Frontal cortex (tissue), 4 donors: ENCODE results near the gene NXN. TPM values are rescaled to one million over a fixed set of nuclear protein-coding genes. Genes with fewer than 3 reads are reported as not detected.
"Not testable (repeated sequence)": the region's sequence is repeated elsewhere in the genome, so short reads cannot be mapped to it uniquely, and the experiment has no call there.

Source experiments
- DNase-seq, 2 donors: peaks; one replicate each; pipeline ENCODE4 v3.0.0; 2012; ENCODE audit warnings: low spot score in 2 of 2
- FAIRE-seq: peaks from 2 replicates; lab custom pipeline; 2012; peaks lifted over from hg19 to GRCh38; lab: Jason Lieb, UNC
- total RNA-seq: library from RNA; depleted of rRNA; stranded (reverse); fragments of >200 nt; gene quantifications from one replicate; pipeline ENCODE4 v1.2.3, GENCODE V29; 2014
- donor health status: control.
- donor health status: control.
- donor health status: control.

NXN gene
- total RNA-seq, 1 donor from 2014 or later = 18.3 TPM

DNA sequence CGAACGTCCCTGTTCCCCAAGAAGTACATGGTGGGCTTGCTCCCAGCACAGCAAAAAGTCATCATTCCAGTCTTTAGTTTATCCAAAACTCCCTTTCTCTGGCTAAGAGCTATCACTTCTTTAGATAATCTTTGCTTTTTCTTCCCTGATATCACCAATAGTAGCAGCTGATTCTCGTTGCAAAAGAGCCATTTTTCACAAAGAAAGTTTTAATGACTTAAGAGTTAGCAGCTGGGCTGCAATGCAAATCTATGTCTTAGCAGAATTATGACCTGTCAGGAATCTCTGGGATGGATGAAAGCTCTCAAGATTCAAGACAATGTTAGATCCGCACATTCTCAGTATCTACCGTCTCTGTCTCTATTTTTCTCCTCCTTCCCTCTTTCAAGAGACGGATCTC, 53.8 kb downstream of the NXN start:
- no peak for DNase-seq

DNA sequence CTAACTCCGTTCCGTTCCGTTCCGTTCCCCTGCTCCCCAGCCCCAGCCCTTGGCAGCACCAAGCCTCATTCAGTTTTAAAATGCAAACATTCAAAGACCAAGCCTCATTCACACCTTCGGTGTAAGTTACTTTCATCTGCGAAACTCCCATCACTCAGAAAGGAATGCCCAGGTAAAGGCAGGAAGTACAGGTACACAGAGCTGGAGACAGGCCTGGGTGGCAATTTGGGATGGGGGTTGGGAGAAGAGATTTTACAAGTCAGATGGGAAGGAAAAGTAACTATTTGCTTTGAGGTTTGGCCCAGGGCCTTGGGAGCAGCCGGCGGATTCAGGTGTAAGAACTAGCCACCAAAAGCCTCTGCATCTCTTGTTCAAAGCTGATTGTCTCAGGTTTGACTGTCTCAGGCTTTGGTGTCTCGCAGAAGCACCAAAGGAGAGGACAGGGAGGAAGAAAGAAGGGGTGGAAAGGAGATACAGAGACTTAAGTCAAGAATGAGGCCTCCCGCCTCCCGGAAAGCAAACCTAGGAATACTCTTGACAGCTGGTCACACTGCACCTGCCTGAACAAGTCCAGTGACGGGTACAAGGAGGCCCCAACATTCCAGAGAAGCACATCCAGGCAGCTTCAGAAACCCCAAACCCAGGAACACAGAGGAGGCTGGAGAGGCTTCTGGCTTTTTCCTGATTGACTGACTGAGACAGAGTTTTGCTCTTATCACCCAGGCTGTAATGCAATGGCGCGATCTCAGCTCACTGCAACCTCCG, 54.7 kb downstream of the NXN start:
- DNase-seq = no peak
- no peak for FAIRE-seq

More for the DNA sequence above, 53.8 kb downstream of the NXN start:
- no peak for FAIRE-seq

DNA sequence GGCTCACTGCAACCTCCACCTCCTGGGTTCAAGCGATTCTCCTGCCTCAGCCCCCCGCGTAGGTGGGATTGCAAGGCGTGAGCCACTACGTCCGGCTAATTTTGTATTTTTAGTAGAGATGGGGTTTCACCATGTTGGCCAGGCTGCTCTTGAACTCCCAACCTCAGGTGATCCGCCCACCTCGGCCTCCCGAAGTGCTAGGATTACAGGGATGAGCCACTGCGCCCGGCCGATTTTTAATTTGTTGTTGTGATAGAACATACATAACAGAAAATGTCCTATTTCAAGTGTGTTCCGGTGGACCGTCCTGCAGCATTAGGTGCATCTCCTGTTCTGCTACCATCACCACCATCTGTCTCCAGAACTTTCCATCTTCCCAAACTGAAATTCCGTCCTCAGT, 55.3 kb downstream of the NXN start:
- FAIRE-seq, DNase-seq: not testable (repeated sequence)

DNA sequence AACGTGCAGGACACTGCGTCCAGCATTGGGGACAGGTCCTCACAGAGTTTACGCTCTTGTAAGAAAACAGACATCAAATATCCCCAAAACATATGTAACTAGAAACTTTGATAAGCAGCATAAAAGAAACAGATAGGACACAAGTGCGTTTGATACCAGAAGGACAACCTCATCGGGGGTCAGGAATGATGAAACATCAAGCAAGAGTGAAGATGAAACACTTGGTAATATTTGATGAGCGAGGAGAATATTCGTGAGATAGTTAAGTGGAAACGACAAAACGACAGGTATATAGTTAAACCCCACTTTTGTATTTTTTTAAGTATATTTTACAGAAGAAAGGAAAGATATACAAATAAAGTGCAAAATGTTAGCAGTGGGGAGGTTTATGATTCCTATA, 55.9 kb downstream of the NXN start:
- FAIRE-seq = no peak
- DNase-seq = no peak

DNA sequence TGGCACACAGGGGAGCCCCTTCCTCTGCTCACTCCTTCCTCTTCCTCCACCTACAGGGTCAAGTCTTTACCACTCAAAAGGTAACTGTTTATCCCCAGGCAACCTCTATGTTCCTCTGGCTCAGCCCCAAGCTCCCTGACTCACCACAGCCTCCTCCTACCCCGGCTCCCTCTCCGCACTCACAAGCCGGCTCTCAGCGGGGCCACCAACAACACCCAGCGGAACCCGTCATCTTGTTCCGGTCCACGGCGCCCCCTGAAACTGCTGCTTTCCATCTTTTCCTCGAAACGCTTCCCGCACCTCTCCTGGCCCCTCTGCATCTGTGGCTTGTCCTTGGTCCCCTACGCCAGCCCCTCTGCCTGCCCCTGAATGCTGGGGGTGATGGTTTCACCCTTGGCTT, 58.4 kb downstream of the NXN start:
- FAIRE-seq (no peak), DNase-seq (no peak)

DNA sequence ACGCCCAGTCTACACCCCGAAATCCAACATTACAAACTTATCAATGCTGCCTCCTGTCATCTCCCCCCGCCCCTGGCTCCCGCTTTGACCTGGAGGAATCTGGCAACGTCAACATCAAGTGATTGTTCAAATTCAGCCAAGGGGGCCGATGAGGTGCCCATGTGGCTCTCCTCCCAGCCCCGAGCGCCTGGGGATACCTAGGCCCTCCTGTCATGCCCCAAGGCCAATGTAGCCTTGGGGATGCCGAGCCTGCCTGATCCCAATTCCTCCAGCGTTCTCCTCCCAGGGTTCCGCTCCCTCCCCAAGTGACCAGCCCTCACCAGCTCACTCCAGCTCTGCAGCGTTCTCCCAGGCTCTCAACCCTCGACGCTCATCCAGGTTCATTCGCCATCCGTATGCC, 59.4 kb downstream of the NXN start:
- DNase-seq (no peak), FAIRE-seq (no peak)

DNA sequence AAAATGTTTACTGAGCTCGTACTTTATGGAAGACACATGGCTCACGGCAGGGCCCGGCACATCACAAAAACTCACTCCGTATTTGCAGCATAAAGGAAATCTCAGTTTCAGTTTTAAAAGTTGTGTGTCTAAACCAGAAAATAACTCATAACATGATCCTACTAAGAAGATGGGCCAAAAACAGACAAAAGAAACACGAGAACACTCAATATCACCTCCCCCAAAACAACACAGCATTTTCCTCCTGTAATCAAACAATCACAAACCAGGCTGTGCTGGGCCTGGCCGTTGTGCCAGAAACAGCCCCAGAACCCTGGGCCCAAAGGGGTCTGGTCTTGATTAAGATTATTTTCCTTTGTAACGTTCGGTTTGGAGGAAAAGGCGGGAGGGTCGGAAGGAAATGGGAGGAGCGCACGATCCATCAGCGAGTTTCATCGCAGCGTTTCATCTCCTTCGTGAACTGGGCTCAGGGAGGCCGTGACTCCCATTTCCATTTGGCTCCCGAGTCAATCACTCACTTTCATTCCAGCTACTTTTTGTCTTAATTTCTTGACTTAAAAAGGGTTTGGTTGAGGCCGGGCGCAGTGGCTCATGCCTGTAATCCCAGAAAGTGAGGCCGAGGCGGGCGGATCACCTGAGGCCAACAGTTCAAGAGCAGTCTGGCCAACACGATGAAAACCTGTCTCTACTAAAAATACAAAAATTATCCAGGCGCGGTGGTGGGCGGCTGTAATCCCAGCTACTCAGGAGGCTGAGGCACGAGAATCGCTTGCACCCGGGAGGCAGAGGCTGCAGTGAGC, 61.4 kb downstream of the NXN start:
- DNase-seq (no peak), FAIRE-seq (no peak)

DNA sequence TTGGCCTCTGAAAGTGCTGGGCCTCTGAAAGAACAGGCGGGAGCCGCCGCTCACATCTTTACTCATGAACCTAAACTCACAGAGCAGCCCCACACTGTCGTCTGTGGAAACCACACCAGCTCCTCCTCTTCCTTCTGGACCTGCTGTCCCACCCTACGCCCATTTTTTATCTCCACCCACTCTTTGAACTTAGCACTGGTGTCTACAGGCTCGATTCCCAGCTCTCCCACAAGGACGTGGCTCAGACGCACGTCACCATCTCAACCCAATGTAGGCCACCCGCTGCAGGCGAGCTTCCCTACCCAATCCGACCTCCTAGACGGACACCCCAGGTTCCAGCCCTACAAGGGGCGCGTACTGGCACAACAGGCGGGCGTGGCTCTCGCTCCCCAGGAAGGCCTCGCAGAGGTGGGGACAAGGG, 62.2 kb downstream of the NXN start:
- no peak for FAIRE-seq
- no peak for DNase-seq

DNA sequence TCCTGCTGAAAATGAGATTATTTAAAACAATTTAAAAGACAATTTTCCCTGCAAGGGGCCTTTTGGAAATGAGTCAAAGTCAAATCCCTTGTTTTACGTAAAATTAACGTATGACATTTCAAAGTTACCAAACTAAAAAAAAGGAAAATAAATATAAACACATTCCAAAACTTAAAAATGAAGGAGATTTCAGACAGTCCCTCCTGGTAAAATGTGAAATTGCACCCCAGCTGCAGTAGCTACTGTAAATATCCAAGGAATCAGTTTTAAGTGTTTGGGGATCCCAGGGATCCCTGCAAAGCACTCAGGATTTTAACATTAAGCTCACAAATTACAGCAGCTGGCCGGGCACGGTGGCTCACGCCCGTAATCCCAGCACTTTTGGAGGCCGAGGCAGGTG, 63.3 kb downstream of the NXN start:
- DNase-seq (no peak), FAIRE-seq (no peak)

DNA sequence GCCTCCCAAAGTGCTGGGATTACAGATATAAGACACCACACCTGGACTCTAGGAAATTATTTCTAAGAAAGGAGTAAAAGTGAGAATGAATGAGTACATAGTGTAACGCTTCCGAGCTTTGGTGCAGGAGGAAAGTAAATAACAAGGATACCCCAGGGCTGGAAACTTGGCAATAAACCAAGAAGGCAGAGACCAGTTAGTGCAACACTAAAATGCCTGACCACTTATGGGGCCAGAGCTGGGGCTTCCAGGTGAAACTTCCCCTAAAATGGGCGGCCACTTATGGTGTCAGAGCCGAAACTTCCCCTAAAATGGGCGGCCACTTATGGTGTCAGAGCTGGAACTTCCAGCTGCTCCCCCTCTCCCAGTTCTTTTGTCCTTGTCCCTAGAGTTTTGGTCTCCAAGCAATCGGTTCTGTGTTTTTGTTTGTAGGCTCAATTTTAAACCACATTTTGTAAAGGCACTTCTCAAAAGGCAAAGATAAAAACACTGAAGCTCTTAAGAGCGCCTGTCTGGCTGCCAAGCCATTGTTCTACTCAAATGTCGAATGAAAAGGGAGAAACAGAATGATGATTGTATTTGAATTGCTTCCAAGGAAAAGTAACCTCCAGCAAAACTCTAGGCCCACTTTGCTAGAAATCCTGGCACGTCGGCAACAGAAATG, 63.9 kb downstream of the NXN start:
- no peak for DNase-seq
- FAIRE-seq = no peak

DNA sequence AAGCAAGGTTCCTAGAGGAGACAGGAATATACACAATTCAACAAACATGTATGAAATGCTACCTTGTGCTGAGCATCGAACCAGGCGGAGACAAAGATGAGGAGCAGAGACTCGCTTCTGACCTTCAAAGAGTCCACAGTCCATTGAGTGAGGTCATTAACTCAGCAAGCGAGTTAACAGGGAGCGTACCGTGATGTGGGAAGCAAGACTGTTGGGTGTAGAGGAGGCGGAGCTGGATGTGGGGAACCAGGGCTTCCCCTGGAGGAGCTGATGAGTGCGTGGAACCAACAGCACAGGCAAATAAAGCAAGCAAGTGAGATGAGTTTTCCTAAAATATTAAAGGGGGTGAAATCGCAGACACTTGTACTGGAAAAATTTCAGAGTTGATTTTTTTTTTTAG, 65.0 kb downstream of the NXN start:
- FAIRE-seq = no peak
- no peak for DNase-seq

DNA sequence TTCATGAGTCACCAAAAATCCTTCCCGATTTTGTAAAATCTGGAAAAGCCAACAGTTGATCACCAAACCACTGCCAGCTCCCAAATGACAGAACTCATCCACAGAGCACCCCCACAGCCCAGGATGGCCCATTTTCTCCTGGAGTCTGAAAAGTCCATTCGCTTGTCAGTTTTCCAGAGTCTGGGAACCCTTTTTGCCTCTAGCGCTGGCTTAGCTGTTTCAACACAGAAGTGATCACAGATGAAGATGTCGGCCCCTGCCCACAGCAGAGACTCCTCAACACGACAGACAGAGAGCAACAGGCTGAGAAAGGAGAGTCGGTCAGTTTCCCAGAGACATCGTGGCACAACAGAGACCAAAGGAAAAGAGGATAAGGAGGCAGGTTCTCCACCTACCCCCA, 66.4 kb downstream of the NXN start:
- FAIRE-seq = no peak

DNA sequence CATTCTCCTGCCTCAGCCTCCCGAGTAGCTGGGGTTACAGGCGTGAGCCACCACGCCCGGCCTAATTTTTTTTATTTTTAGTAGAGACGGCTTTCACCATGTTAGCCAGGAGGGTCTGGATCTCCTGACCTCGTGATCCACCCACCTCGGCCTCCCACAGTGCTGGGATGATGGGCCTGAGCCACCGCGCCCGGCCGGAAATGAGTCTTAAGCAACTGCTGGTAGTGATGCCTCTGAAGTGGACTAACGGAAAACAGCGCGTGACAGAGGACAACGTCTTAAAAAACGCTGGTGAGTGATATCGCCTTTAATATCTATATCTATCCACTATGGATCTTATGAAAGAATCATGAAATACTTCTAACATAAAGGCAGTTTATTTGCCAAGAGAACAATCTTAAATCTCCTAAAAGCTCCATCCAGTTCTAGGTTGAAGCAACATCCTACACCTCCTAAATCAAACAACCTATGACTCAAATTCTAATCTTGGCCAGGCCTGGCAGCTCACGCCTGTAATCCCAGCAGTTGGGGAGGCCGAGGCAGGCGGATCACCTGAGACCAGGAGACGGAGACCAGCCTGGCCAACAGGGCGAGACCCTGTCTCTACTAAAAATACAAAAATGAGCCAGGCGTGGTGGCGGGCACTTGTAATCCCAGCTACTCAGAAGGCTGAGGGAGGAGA, 69.8 kb downstream of the NXN start:
- FAIRE-seq = no peak
- DNase-seq = no peak

More for the DNA sequence above, 66.4 kb downstream of the NXN start:
- no peak for DNase-seq

DNA sequence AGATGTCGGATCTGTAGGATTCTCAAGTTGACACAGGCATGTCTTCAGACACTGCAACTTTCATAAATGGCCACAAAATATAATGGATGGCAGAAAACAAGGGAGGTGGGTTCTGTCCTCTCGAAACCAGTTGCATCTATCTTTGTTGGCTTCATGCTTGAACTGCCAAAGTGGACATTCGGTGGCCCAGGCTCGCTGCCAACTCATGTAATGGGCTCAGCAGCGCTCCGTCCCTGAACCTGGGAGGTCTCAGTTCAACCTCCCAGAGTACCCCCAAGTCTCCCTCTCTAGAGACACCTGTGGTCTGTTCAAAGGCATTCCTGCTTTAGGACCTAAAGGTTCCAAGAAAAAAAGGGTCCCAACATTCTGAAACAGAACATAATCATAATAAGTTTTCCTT, 71.9 kb downstream of the NXN start:
- no peak for DNase-seq
- no peak for FAIRE-seq

DNA sequence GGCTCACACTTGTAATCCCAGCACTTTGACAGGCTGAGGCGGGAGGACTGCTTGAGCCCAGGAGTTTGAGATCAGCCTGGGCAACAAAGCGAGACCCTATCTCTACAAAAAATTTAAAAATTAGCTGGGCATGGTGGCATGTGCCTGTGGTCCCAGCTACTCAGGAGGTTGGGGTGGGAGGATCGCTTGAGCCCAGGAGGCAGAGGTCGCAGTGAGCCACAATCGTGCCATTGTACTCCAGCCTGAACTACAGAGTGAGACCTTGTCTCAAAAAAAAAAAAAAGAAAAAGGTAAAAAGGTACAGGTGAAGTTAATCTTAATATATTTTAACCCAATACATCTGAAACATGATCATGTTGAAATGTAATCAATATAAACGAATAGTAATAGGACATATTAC, 73.9 kb downstream of the NXN start:
- not testable (repeated sequence) for DNase-seq, FAIRE-seq

DNA sequence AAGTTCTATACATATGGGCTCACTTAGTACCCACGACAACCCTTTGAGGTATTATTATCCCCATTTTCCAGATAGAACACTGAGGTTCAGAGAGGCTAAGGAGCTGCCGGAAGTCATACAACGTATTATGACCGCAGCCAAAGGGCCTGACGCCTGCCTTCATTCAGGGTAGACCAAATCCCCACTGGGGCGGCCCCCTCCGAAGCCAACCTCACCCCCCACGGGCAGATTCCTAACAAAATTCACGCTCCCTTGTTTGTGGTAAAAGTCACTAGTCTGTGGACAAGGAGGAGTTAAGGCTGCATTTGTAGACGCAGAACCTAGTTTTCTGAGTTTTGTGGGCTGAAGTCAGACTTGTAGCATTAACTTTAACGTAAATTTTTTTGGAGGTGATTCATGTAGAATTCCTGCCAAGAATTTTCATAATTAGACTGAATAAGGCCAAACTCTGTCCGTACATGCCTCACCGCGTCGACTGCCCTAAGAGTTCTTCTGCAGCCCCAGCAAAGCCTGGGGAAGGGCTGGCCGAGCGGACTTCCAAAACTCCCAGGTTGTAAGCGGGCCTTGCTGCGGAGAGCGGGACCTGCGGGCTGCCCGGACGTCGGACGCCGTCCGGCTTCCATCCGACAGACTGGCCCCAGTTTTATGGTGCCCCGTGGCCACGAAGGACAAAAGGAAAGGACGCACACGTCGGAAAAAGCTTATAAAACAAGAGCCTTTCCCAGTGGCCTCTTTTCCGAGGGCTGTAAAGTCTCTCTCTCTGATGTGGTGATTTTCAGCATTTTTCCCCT, 75.7 kb downstream of the NXN start:
- DNase-seq (no peak), FAIRE-seq (no peak)

DNA sequence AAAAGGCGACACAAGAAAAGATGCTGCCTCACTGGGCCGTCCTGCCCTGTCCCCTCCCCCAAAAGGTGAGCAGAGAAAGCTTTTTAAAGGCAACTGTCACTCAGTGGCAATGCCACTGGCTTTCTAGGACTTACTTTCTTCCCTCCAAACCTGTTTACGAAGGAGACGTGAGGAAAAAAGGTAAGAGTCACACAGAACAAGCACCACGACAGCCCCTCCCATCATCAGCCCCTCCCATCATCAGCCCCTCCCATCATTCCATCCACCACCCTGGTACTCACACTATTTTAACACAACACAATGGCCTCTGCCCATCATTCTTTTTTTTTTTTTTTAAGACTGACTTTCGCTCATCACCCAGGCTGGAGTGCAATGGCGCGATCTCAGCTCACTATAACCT, 77.1 kb downstream of the NXN start:
- FAIRE-seq = no peak
- no peak for DNase-seq

DNA sequence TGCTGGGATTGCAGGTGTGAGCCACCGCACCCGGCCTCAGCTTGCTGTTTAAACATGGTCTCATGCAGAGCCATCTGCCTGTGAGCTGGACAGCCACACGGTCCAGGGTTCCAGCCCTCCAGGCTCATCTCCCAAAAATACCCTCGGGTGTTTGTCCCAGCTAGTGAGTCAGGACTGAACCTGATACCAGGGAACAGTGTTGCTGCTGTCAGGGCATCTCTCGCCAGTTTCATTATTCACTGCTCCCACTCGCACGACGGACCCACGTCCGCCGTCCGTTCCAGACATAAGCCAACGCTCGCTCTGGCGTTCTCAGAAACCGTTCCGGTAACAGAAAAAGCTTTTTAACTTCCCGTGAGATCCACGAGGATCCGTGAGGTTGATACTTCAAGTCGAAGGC, 77.6 kb downstream of the NXN start:
- FAIRE-seq = no peak

DNA sequence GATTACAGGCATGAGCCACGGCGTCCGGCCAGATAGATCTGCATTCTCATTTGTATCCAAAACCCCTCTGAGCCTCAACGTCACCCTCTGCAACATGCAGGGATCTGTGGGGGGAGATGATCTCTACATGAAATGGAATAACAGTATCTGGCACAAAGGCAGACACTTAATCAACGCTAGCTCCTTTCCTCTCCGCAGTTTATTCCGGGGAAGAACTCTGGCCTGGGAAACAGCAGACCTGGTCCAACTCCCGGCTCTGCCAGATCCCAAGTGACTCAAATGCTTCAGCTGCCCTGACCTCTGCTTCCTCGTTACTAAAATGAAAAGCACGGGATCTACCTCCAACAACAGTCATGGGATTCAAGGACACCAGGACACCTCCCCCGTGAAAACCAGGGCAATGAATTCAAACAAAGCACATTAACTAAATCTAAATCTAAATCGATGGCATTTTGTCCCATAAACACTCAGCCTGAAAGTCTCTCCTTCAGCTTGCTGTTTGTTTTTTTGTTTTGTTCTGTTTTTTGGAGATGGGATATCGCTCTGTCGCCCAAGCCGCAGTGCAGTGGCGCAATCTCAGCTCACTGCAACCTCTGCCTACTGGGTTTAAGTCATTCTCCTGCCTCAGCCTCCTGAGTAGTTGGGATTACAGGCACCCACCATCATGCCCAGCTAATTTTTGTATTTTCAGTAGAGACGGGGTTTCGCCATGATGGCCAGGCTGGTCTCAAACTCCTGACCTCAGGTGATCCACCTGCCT, 78.2 kb downstream of the NXN start:
- no peak for DNase-seq
- no peak for FAIRE-seq

More for the DNA sequence above, 77.6 kb downstream of the NXN start:
- no peak for DNase-seq
